Prostate gland (tissue), 2 donors: ENCODE data around the gene GIPC2.

Source experiments
- POLR2A ChIP-seq: fragments of 450-650 bp; IDR thresholded peaks from one replicate; pipeline ENCODE4 v1.6.1; 2016; ENCODE audit warnings: antibody characterized with exemption, mild to moderate bottlenecking
- POLR2AphosphoS5 ChIP-seq: sonication (generic); formaldehyde crosslinking; IDR thresholded peaks from one replicate; pipeline ENCODE4 v1.6.1; 2017; ENCODE audit warnings: antibody characterized with exemption
- TF ChIP-seq, protein P1 (sequence below), 4 experiments: fragments of 200-600 bp in 2 of 4; fragments of 450-650 bp in 2 of 4; sonication (generic) in 2 of 4; IDR thresholded peaks; 1 replicate in 3 of 4; 2 replicates in 1 of 4; pipeline ENCODE4 v1.5.1; 2016 to 2019; ENCODE audit warnings: antibody characterized with exemption in 4 of 4, mild to moderate bottlenecking in 2 of 4, moderate library complexity in 2 of 4

DNA sequence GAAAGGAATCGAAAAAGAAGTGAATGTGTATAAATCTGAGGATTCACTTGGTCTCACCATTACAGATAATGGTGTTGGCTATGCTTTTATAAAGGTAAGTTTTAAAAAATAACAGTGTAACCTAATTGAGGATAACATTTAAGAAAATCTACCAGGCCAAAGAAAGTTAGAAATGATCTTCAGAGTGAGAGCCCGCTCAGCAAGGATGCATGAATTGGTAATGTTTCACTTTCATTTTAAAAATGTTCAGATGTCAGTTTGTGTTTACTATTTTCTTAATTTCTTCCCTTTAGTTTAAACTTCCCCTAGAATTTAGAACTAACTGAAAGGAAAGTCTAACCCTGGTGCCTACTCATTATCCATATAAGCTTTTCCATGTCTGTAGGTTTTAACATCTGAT is 35.0 kb downstream of the GIPC2 start:
- TF ChIP-seq, protein P1, sequence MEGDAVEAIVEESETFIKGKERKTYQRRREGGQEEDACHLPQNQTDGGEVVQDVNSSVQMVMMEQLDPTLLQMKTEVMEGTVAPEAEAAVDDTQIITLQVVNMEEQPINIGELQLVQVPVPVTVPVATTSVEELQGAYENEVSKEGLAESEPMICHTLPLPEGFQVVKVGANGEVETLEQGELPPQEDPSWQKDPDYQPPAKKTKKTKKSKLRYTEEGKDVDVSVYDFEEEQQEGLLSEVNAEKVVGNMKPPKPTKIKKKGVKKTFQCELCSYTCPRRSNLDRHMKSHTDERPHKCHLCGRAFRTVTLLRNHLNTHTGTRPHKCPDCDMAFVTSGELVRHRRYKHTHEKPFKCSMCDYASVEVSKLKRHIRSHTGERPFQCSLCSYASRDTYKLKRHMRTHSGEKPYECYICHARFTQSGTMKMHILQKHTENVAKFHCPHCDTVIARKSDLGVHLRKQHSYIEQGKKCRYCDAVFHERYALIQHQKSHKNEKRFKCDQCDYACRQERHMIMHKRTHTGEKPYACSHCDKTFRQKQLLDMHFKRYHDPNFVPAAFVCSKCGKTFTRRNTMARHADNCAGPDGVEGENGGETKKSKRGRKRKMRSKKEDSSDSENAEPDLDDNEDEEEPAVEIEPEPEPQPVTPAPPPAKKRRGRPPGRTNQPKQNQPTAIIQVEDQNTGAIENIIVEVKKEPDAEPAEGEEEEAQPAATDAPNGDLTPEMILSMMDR (IDR thresholded peaks at IDR 0.05), result no peak
- TF ChIP-seq POLR2A, result no peak
- no peak for TF ChIP-seq POLR2AphosphoS5
